ENCODE data around the gene ROS1. TPM values are rescaled to one million over a fixed set of nuclear protein-coding genes. Genes with fewer than 3 reads are reported as not detected.

Gene ROS1
- total RNA-seq, 1 donor from 2014 or later, result not detected

DNA sequence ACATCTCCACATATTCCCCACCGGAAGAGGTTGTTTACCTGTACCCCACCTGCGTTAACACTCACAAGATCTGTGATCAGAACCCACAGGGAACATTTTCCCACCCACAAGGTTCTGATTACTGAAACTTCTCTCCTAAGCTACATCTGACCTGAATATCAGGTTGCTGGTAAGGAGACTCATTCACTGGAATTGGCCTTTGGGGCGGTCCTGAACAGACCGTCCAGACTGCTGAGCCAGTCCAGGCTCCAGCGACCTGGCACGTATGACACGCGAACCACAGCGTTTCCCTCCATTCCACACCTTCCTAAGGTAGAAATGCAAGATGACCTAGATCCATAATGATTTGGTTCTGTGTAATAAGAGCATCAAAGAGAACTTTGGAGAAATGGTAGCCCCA lies 150.5 kb downstream of the ROS1 start:
- H3K9me3 ChIP-seq, result no peaks in the 10 kb centered on the region
- DNase-seq (ENCODE audit: low spot score in 2 of 2), result no peak
- intact Hi-C loops (cut with DNase I), result no loop called here
- no peak overlapping the region for H3K4me3 ChIP-seq
- no peak overlapping the region for H3K27ac ChIP-seq
- no peaks in the 10 kb centered on the region for H3K36me3 ChIP-seq
- peaks cover 4% of the 10 kb centered on the region for H3K27me3 ChIP-seq
- peaks cover 0 to under 1% of the 10 kb centered on the region in 2 donors for H3K4me1 ChIP-seq
- TF ChIP-seq, protein P1, sequence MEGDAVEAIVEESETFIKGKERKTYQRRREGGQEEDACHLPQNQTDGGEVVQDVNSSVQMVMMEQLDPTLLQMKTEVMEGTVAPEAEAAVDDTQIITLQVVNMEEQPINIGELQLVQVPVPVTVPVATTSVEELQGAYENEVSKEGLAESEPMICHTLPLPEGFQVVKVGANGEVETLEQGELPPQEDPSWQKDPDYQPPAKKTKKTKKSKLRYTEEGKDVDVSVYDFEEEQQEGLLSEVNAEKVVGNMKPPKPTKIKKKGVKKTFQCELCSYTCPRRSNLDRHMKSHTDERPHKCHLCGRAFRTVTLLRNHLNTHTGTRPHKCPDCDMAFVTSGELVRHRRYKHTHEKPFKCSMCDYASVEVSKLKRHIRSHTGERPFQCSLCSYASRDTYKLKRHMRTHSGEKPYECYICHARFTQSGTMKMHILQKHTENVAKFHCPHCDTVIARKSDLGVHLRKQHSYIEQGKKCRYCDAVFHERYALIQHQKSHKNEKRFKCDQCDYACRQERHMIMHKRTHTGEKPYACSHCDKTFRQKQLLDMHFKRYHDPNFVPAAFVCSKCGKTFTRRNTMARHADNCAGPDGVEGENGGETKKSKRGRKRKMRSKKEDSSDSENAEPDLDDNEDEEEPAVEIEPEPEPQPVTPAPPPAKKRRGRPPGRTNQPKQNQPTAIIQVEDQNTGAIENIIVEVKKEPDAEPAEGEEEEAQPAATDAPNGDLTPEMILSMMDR (IDR thresholded peaks at IDR 0.05), result no peak

DNA sequence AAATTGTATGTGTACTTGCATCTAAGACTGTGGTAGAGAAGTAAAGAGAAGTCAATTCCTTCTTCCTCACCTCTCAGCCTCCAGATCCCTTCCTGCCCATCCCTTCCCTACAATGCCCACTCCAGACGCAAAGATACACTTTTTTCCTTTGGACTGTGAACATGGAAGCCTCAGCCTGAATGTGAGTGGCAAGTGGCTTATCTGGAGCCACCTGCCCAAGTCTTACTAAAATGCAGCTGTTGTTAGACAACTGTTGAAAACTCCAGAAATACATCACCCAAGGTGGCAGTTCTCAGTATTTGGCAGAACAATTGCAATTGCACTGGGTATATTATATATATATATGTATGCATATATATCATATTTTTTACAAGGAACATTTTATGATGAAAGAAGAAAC lies 152.9 kb downstream of the ROS1 start:
- Histone ChIP-seq H3K27me3 (peaks cover 11% of the 10 kb centered on the region), H3K4me1 (peaks cover 0 to 2% of the 10 kb centered on the region in 2 donors), H3K4me3 (no peak overlapping the region), H3K27ac (no peak overlapping the region), H3K36me3 (no peaks in the 10 kb centered on the region), H3K9me3 (no peaks in the 10 kb centered on the region)
- DNase-seq (ENCODE audit: low spot score in 2 of 2), result no peak
- TF ChIP-seq, protein P1 (IDR thresholded peaks at IDR 0.05), result no peak
- intact Hi-C loops (cut with DNase I), result no loop called here

DNA sequence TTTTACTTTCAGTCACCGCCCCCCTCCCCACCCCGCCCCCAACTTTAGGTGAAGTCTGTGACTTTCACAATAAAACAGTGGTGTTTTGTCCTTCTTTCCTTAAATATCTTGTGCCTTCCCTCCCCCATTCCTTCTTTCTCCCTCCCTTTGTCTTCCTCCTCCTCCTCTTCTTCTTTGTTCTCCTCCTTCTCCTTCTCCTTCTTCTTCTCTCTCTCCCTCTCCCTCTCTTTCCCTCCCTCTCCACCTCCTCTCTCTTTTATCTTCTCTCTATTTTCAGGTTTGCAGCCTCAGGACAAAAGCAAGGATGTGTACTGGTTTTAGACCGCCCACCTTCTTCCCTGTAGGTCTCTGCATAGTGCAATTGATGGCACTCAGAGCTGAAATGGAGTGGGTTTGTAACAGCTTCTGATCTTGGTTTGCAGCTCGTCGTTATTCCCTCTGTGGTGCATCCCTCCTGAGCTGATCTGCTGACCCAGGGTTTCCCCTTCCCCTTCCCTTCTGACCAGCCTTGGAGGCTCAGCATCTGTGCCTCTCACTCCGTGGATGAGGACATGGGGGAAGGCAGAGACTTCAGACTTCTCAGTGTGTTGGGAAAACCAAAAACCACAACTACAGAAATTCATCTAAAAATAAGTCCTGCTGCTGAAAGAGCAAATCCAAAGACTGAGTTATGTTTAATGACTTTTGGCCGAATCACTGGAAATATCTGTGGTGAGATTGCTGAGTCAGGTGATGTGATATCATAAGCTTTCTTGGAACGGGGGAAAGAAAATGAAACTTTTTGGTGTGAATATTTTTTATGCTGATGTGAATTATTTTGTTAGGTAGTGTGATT lies 153.5 kb downstream of the ROS1 start:
- peaks cover 12% of the 10 kb centered on the region for H3K27me3 ChIP-seq
- no peak overlapping the region for H3K27ac ChIP-seq
- no peak overlapping the region for H3K4me3 ChIP-seq
- intact Hi-C loops (cut with DNase I), result no loop called here
- no peaks in the 10 kb centered on the region for H3K36me3 ChIP-seq
- TF ChIP-seq, protein P1 (IDR thresholded peaks at IDR 0.05), result no peak
- no peaks in the 10 kb centered on the region for H3K9me3 ChIP-seq
- DNase-seq (ENCODE audit: low spot score in 2 of 2), result no peak
- peaks cover 0 to 2% of the 10 kb centered on the region in 2 donors for H3K4me1 ChIP-seq

DNA sequence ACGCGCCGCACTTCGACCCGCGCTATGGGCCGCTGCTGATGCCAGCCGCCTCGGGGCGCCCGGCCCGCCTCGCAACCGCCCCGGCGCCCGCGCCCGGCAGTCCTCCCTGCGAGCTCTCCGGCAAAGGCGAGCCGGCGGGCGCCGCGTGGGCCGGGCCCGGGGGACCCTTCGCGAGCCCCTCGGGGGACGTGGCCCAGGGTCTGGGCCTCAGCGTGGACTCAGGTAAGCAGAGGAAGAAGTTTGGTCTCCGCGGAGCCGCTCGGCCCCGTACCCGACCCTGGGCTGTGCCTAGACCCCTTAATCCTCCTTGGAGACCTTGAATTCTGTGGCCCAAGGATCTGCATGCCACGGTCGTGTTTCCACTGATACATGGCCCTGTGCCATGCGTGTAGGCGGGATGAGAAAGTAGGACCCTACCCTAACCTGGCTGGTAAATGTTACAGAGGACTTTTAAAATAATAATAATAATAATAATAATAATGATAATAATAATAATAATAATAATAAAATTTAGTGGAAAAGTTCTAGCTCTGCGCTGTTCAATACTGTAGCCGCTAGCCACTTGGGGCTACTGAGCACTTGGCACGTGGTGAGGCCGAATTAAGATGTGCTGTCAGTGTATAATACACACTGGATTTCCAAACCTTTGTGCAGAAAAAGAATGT lies 154.8 kb downstream of the ROS1 start:
- peaks cover 12% of the 10 kb centered on the region for H3K27me3 ChIP-seq
- peaks cover 0 to 2% of the 10 kb centered on the region in 2 donors for H3K4me1 ChIP-seq
- H3K36me3 ChIP-seq, result no peaks in the 10 kb centered on the region
- intact Hi-C loops (cut with DNase I), result no loop called here
- H3K27ac ChIP-seq, result no peak overlapping the region
- DNase-seq (ENCODE audit: low spot score in 2 of 2), result no peak
- peak overlapping the region; percentile 27 to 59 for H3K4me3 ChIP-seq
- no peaks in the 10 kb centered on the region for H3K9me3 ChIP-seq
- TF ChIP-seq, protein P1 (IDR thresholded peaks at IDR 0.05), result no peak

DNA sequence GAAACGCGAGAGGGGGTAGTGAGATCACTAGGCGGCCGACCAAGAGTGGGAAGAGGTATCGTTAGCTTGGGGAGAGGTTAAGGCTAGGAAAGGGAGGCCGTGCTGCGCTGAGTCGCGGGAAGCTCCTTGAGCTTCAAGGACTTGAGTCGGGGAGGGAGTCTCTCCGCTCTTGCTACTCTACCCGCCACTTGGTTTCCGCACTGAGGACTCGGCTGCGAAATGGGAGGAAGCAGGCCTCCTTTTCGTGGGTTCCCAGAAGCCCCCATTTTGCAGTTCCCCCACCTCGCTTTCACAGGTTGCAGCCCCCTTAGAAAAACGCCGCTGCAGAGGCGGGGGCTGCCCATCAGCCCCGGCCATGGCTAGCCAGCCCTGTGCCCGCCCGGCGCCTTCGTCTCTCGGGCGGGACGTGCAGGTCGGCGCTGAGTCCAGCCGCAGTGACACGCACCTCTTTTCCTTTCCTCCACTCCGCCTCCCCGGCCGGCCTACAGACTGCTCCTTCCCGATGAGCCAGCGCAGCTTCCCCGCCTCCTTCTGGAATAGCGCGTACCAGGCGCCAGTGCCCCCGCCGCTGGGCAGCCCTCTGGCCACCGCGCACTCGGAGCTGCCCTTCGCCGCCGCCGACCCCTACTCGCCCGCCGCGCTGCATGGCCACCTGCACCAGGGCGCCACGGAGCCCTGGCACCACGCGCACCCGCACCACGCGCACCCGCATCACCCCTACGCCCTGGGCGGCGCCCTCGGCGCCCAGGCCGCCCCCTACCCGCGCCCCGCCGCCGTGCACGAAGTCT lies 155.5 kb downstream of the ROS1 start:
- no peaks in the 10 kb centered on the region for H3K9me3 ChIP-seq
- intact Hi-C loops (cut with DNase I), result no loop called here
- H3K4me3 ChIP-seq, result peak overlapping the region; percentile 27 to 59
- DNase-seq (ENCODE audit: low spot score in 2 of 2), result no peak
- TF ChIP-seq, protein P1 (IDR thresholded peaks at IDR 0.05), result no peak
- H3K4me1 ChIP-seq, result peaks cover 0 to 2% of the 10 kb centered on the region in 2 donors
- peaks cover 12% of the 10 kb centered on the region for H3K27me3 ChIP-seq
- H3K36me3 ChIP-seq, result no peaks in the 10 kb centered on the region
- H3K27ac ChIP-seq, result no peak overlapping the region

Measured in ascending aorta (tissue), 2 donors.